ENCODE results near the gene RAB24.
"Not testable (repeated sequence)": the region's sequence is repeated elsewhere in the genome, so short reads cannot be mapped to it uniquely, and the experiment has no call there.

Gene RAB24

GRCh38 chr5:177295924-177296323, 7.6 kb downstream of the RAB24 start:
- DNase-seq (ENCODE audit: low read depth, low spot score) = no peak

GRCh38 chr5:177294632-177295031, 8.9 kb downstream of the RAB24 start:
- DNase-seq (ENCODE audit: low read depth, low spot score) = no peak

GRCh38 chr5:177293819-177294581, 9.5 kb downstream of the RAB24 start:
- no peak for DNase-seq (ENCODE audit: low read depth, low spot score)

- DNase-seq (ENCODE audit: low read depth, low spot score) = no peak
These were observed 11.8 kb downstream of the RAB24 start for GRCh38 chr5:177291735-177292134.

GRCh38 chr5:177290816-177291596, 12.5 kb downstream of the RAB24 start:
- no peak for DNase-seq (ENCODE audit: low read depth, low spot score)

GRCh38 chr5:177288191-177288590, 15.3 kb downstream of the RAB24 start:
- DNase-seq (ENCODE audit: low read depth, low spot score) = no peak

- no peak for DNase-seq (ENCODE audit: low read depth, low spot score)
These were observed 26.6 kb downstream of the RAB24 start for GRCh38 chr5:177276886-177277285.

GRCh38 chr5:177275883-177276282, 27.6 kb downstream of the RAB24 start:
- no peak for DNase-seq (ENCODE audit: low read depth, low spot score)

GRCh38 chr5:177271113-177271512, 32.4 kb downstream of the RAB24 start:
- DNase-seq (ENCODE audit: low read depth, low spot score) = no peak

- no peak for DNase-seq (ENCODE audit: low read depth, low spot score)
These were observed 32.9 kb downstream of the RAB24 start for GRCh38 chr5:177270653-177271052.

- no peak for DNase-seq (ENCODE audit: low read depth, low spot score)
These were observed 33.5 kb downstream of the RAB24 start for GRCh38 chr5:177269976-177270375.

- DNase-seq (ENCODE audit: low read depth, low spot score) = no peak
These were observed 34.2 kb downstream of the RAB24 start for GRCh38 chr5:177269232-177269895.

GRCh38 chr5:177265395-177265794, 38.1 kb downstream of the RAB24 start:
- DNase-seq (ENCODE audit: low read depth, low spot score) = no peak

GRCh38 chr5:177264178-177264577, 39.3 kb downstream of the RAB24 start:
- DNase-seq (ENCODE audit: low read depth, low spot score) = no peak

- DNase-seq (ENCODE audit: low read depth, low spot score) = no peak
These were observed 42.0 kb downstream of the RAB24 start for GRCh38 chr5:177261510-177261909.

GRCh38 chr5:177260961-177261360, 42.6 kb downstream of the RAB24 start:
- no peak for DNase-seq (ENCODE audit: low read depth, low spot score)

GRCh38 chr5:177258711-177259110, 44.8 kb downstream of the RAB24 start:
- DNase-seq (ENCODE audit: low read depth, low spot score) = not testable (repeated sequence)

- DNase-seq (ENCODE audit: low read depth, low spot score) = peak; percentile 47
These were observed 47.2 kb downstream of the RAB24 start for GRCh38 chr5:177256296-177256695.

- DNase-seq (ENCODE audit: low read depth, low spot score) = no peak
These were observed 50.3 kb downstream of the RAB24 start for GRCh38 chr5:177253252-177253651.
